Kasumi-1 (cell line): ENCODE measurements around the gene TUBGCP6.

ENCODE experiments used
- DNase-seq, 2 experiments: peaks; one replicate each; lab custom pipeline; 2025; lab: John Stamatoyannopoulos, UW

The TUBGCP6 gene

DNA sequence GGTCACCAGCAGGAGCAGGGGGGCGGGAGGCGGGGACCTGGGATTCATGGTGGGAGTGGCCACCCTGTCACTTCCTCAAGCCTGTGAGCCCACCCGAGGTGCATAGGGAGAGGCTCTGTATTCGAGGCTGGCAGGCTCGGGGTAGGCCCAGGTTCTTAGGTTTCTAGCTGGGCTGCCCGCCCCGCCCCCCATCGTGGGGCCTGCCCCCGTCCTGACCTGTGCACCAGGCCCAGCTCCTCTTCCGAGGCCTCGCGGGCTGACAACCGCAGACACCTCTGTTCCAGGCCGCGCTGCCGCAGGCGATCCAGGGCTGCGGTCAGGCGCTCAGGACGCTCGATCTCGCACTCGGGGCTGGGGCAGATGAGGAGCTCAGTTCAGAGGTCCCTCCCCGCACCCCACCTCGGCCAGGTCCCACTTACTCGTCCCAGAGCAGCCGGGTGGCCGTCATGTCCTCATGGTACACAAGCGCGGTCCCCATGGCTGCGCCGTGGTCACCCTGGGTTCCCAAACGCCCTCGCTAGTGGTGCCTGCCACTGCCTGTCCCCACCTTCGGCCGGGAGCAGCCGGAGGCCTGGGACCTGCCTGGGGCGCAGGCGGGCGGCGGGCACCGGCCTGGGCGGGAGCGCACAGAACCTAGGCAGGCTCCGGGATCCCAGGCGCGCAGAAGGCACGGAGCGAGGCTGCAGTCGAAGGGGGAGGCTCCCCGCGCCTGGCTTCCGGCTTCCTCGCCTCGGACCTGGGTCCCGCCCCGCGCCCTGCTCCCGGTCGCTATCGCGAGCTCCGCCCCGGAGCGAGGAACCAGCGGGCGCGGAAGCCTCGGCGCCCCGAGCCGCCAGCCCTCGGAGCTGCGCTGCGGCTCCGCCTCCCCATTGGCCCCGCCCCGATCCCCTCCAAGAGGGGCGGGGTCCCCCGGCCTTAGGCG lies 6.0 kb upstream of the TUBGCP6 start, which contains the start of gene HDAC10:
Gene HDAC10 (minus strand): TSS at position 711 of the 922 bp plus-strand sequence. CDS start 233 bp downstream, at position 478.
- DNase-seq, result peak; percentile 69 to 73

- no peak for DNase-seq
Observed at GRCh38 chr22:50250249-50250554, 5.4 kb upstream of the TUBGCP6 start.

GRCh38 chr22:50249341-50250248 lies 4.8 kb upstream of the TUBGCP6 start:
- no peak for DNase-seq

DNA sequence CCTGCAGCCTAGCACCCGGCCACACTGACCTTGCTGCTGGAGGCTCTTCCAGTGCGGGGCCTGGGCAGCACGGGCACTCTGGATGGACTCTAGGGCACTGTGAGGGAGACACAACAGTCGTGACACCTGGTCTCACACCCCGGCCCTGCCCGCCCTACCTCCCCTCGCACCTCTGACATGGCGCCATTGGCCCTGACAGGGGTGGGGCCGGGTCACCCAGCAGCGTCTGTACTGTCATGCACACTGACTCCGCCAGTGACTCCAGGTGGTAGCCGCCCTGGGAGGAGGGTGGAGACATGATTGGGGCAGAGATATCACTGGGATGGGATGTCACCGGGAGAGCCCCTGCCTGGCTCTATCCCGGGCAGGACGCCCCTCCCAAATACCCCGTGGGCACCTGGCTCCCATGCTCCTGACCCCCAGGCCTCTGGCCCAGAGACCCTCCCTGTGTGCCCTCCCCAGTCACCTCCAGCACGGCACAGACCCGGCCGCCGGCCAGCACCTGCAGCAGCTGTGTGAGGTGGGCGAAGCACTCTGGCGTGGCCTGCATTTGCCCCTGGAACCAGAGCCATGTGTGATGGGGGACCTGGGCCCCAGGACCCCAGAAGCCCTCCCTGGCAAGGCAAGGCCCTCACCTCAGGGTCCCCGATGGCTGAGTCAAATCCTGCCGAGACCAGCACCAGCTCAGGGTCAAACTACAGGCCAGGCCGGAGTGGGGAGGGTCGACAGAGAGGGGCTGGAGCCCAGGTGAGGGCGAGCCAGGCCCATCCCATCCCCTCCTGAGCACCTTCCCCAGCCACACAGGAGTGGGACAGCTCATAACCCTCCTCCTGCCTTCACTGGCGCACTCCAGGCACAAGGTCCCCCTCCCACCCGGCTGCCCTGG lies 3.6 kb upstream of the TUBGCP6 start:
- no peak for DNase-seq

- DNase-seq, result no peak
Observed at GRCh38 chr22:50247748-50248147, 2.9 kb upstream of the TUBGCP6 start.

- DNase-seq, result peak in 1 of 2 experiments; percentile 3
Observed at GRCh38 chr22:50246242-50247175, 1.7 kb upstream of the TUBGCP6 start.

- DNase-seq, result no peak
Observed at GRCh38 chr22:50245214-50246072, 620 bp upstream of the TUBGCP6 start.

- peak; percentile 15 to 30 for DNase-seq
Observed at GRCh38 chr22:50243685-50244419, 971 bp downstream of the TUBGCP6 start.

DNA sequence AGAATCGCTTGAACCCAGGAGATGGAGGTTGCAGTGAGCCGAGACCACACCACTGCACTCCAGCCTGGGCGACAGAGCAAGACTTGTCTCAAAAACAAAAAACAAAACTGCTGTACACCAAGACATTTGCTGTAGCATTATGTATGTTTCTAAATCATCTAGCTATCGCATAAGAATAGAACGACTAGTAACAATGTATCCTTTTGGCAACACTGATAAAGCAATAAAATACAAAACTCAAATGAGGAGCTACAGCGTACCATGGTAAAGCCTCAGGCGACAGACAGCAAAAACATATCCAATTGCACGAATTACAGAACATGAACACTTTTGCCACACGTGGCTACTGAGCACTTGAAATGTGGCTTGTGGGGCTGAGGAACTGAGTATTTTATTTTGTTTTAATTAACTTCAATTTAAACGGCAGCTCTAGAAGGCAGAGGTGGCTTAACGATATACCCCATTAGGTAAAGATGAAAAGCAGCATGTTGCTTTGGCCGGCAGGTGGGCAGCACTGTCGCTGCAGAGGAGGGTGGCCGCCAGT lies 2.3 kb downstream of the TUBGCP6 start:
- peak in 1 of 2 experiments; percentile 3 for DNase-seq

- no peak for DNase-seq
Observed at GRCh38 chr22:50238755-50239154, 6.1 kb downstream of the TUBGCP6 start.

DNA sequence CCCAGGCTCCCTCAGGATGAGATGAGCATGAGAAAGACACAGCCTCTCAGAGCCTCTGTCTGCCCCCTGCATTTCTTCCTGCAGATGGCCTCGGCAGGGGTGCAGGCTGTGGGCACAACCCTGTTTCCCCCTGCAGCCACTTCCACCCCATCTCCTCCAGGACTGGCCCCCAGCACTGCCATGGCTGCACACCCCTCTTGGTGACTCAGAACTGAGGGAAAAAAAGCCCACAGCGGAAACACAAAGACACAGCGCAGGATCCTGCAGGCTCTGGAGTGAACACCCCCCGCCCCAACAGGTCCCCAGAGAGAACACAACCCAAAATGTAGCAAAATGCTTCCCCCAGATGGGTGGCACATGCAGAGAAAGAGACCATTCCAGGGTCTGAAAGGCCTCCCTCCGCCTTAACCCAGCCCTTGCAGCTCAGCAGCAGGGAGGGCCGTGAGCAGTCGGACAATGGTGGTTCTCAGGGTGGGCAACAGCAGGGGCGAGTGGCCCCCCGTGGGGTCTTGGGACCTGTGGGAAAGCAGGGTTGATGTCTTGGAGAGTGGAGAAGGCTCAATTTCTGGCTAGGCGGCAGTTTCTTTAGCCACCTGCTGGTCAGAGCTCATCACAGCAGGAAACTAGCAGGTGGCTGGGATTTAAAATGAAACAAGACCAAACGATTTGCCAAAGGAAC lies 8.0 kb downstream of the TUBGCP6 start:
- DNase-seq, result peak; percentile 42 to 50

- no peak for DNase-seq
Observed at GRCh38 chr22:50233223-50233622, 11.6 kb downstream of the TUBGCP6 start.

DNA sequence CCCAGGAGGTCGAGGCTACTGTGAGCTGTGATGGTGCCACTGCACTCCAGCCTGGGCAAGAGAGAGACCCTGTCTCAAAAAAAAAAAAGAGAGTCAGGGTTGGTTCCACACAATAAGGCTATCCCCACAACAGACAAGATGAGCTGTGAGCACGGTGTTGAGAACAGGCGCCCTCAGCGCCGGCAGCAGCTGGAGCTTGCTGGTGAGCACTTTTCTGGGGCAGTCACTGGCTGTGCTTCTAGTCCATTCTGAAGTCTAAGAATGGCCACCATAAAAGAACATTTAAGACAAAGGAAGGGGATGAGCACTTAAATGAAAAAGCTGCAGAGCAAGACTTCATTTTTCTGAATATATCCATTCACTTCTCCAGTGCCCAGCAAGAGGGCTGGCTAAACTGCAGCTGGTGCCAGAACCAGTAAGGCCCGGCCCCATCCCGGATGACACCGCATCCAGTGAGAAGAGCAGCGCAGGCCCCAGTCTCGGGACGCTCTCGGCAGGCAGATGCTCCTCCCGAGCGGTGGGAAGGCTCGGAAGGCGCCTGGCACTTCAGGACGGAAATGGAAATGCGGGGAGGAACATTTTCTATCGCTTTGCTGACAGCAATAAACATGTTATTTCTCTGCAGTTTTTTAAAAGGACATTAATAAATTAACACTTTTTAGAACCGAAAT lies 12.2 kb downstream of the TUBGCP6 start:
- DNase-seq, result no peak

DNA sequence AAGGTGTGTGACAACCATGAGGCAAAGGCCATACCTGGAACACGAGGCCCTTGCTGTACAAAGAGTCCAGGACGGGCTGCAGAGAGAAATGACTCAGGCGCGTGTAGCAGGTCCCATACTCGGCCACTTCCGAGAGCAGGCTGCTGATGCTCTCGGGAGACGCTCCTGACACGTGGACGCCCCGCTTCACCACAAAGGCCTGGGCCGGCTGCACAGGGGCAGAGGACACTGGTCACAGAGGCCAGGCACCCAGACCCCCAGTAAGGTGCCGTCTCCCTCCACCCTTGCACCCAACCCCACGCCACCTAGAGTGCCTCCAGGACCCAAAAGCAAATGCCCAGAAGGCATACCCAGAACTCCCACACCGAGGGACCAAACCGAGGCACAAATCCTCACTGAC lies 15.5 kb downstream of the TUBGCP6 start:
- no peak for DNase-seq

GRCh38 chr22:50228366-50228765 lies 16.5 kb downstream of the TUBGCP6 start:
- no peak for DNase-seq

GRCh38 chr22:50227579-50228215 lies 17.1 kb downstream of the TUBGCP6 start:
- DNase-seq, result no peak

DNA sequence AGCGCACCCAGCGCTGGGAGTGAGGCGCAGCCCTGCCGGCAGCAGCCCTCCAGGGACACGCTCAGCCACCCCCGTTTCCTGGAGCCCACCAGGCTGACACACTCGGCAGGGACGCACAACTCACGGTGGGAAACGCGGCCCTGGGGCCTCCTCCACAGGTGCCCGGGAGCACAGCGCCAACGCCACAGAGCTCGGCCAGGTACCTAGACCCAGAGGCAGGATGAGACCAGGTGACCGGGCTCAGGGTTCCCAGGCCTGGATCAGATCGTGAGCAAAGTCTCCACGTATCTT lies 18.0 kb downstream of the TUBGCP6 start:
- no peak for DNase-seq
